Effector memory CD8-positive, alpha-beta T cell (primary cell): ENCODE measurements around the gene PLEKHG3.

Source experiments
- ATAC-seq: fragments of 150-1000 bp; cut with Tn5 transposase; replicated peaks from 2 replicates; pipeline ENCODE4 v1.10.0; 2021; ENCODE audit warnings: mild to moderate bottlenecking, moderate library complexity
- DNase-seq, 3 experiments: peaks; one replicate each; pipeline ENCODE4 v3.0.0; 2021
- H3K27ac Mint-ChIP-seq, 2 donors: one replicate each; pipeline ENCODE4 v1.8.0; 2022; ENCODE audit warnings: mild to moderate bottlenecking in 2 of 2, mixed read lengths in 2 of 2, moderate library complexity in 2 of 2
- H3K27me3 Mint-ChIP-seq, 2 donors: one replicate each; pipeline ENCODE4 v1.8.0; 2022; ENCODE audit warnings: mixed read lengths in 2 of 2
- H3K36me3 Mint-ChIP-seq: one replicate; pipeline ENCODE4 v1.8.0; 2022; ENCODE audit warnings: mild to moderate bottlenecking, moderate library complexity, mixed read lengths; ENCODE audit not compliant: insufficient read depth
- H3K4me1 Mint-ChIP-seq, 2 donors: one replicate each; pipeline ENCODE4 v1.8.0; 2022; ENCODE audit warnings: low read depth in 2 of 2, mixed read lengths in 2 of 2
- H3K4me3 Mint-ChIP-seq, 2 donors: one replicate each; pipeline ENCODE4 v1.8.0; 2022; ENCODE audit warnings: mild to moderate bottlenecking in 2 of 2, mixed read lengths in 2 of 2, moderate library complexity in 2 of 2
- H3K9me3 Mint-ChIP-seq, 2 donors: one replicate each; pipeline ENCODE4 v1.8.0; 2022; ENCODE audit warnings: mixed read lengths in 2 of 2

Gene PLEKHG3

GRCh38 chr14:64773577-64773976 is 69.4 kb downstream of the PLEKHG3 start:
- DNase-seq (no peak), ATAC-seq (no peak)
- Mint-ChIP-seq H3K4me1 (peaks cover 0 to 5% of the 10 kb centered on the region in 2 donors), H3K27ac (no peak overlapping the region), H3K4me3 (no peak overlapping the region), H3K9me3 (no peaks in the 10 kb centered on the region), H3K27me3 (peaks cover 6 to 25% of the 10 kb centered on the region in 2 donors), H3K36me3 (no peaks in the 10 kb centered on the region)

GRCh38 chr14:64774272-64774671 is 70.0 kb downstream of the PLEKHG3 start:
- DNase-seq (no peak), ATAC-seq (no peak)
- Mint-ChIP-seq H3K27me3 (peaks cover 6 to 25% of the 10 kb centered on the region in 2 donors), H3K9me3 (no peaks in the 10 kb centered on the region), H3K27ac (no peak overlapping the region), H3K4me3 (no peak overlapping the region), H3K36me3 (no peaks in the 10 kb centered on the region), H3K4me1 (peaks cover 0 to 5% of the 10 kb centered on the region in 2 donors)

GRCh38 chr14:64775081-64775777 is 71.0 kb downstream of the PLEKHG3 start:
- Mint-ChIP-seq H3K36me3 (no peaks in the 10 kb centered on the region), H3K9me3 (no peaks in the 10 kb centered on the region), H3K4me3 (no peak overlapping the region), H3K4me1 (peaks cover 0 to 5% of the 10 kb centered on the region in 2 donors), H3K27me3 (peaks cover 6 to 25% of the 10 kb centered on the region in 2 donors), H3K27ac (no peak overlapping the region)
- no peak for DNase-seq
- ATAC-seq = no peak

- DNase-seq (no peak), ATAC-seq (no peak)
- Mint-ChIP-seq H3K9me3 (no peaks in the 10 kb centered on the region), H3K4me3 (no peak overlapping the region), H3K27ac (no peak overlapping the region), H3K36me3 (no peaks in the 10 kb centered on the region), H3K4me1 (no peaks in the 10 kb centered on the region), H3K27me3 (peaks cover 0 to 25% of the 10 kb centered on the region in 2 donors)
Measured at GRCh38 chr14:64777461-64777860, 73.2 kb downstream of the PLEKHG3 start.

- H3K27me3 Mint-ChIP-seq = peaks cover 0 to 25% of the 10 kb centered on the region in 2 donors
- no peak for ATAC-seq
- H3K4me3 Mint-ChIP-seq = no peak overlapping the region
- H3K4me1 Mint-ChIP-seq = no peaks in the 10 kb centered on the region
- no peaks in the 10 kb centered on the region for H3K36me3 Mint-ChIP-seq
- DNase-seq = no peak
- H3K27ac Mint-ChIP-seq = no peak overlapping the region
- H3K9me3 Mint-ChIP-seq = no peaks in the 10 kb centered on the region
Measured at GRCh38 chr14:64778104-64778754, 74.0 kb downstream of the PLEKHG3 start.

- H3K27ac Mint-ChIP-seq = no peak overlapping the region
- DNase-seq = no peak
- no peaks in the 10 kb centered on the region for H3K9me3 Mint-ChIP-seq
- H3K4me3 Mint-ChIP-seq = no peak overlapping the region
- H3K27me3 Mint-ChIP-seq = peaks cover 0 to 20% of the 10 kb centered on the region in 2 donors
- ATAC-seq = no peak
- no peaks in the 10 kb centered on the region for H3K4me1 Mint-ChIP-seq
- H3K36me3 Mint-ChIP-seq = no peaks in the 10 kb centered on the region
Measured at GRCh38 chr14:64779472-64779871, 75.2 kb downstream of the PLEKHG3 start.

GRCh38 chr14:64782196-64782595 is 78.0 kb downstream of the PLEKHG3 start:
- DNase-seq = no peak
- Mint-ChIP-seq H3K4me1 (no peaks in the 10 kb centered on the region), H3K27ac (no peak overlapping the region), H3K4me3 (no peak overlapping the region), H3K36me3 (no peaks in the 10 kb centered on the region), H3K9me3 (no peaks in the 10 kb centered on the region), H3K27me3 (peaks cover 7 to 10% of the 10 kb centered on the region in 2 donors)
- ATAC-seq = no peak

- Mint-ChIP-seq H3K4me3 (no peak overlapping the region), H3K36me3 (no peaks in the 10 kb centered on the region), H3K4me1 (no peaks in the 10 kb centered on the region), H3K9me3 (no peaks in the 10 kb centered on the region), H3K27ac (no peak overlapping the region), H3K27me3 (peaks cover 10 to 14% of the 10 kb centered on the region in 2 donors)
- ATAC-seq (no peak), DNase-seq (no peak)
Measured at GRCh38 chr14:64784006-64784405, 79.8 kb downstream of the PLEKHG3 start.

GRCh38 chr14:64786296-64787149 is 82.3 kb downstream of the PLEKHG3 start:
- no peak overlapping the region for H3K27ac Mint-ChIP-seq
- no peak overlapping the region for H3K4me3 Mint-ChIP-seq
- H3K4me1 Mint-ChIP-seq = no peaks in the 10 kb centered on the region
- ATAC-seq = no peak
- no peak for DNase-seq
- H3K36me3 Mint-ChIP-seq = no peaks in the 10 kb centered on the region
- H3K27me3 Mint-ChIP-seq = peaks cover 10 to 14% of the 10 kb centered on the region in 2 donors
- H3K9me3 Mint-ChIP-seq = no peaks in the 10 kb centered on the region

GRCh38 chr14:64787619-64788018 is 83.4 kb downstream of the PLEKHG3 start:
- Mint-ChIP-seq H3K9me3 (no peaks in the 10 kb centered on the region), H3K36me3 (no peaks in the 10 kb centered on the region), H3K4me1 (no peaks in the 10 kb centered on the region), H3K27ac (no peak overlapping the region), H3K27me3 (peaks cover 10 to 14% of the 10 kb centered on the region in 2 donors), H3K4me3 (no peak overlapping the region)
- DNase-seq = no peak
- ATAC-seq = no peak

GRCh38 chr14:64788706-64789105 is 84.5 kb downstream of the PLEKHG3 start:
- ATAC-seq (no peak), DNase-seq (no peak)
- Mint-ChIP-seq H3K27me3 (peaks cover 10 to 14% of the 10 kb centered on the region in 2 donors), H3K4me3 (no peak overlapping the region), H3K4me1 (no peaks in the 10 kb centered on the region), H3K9me3 (no peaks in the 10 kb centered on the region), H3K36me3 (no peaks in the 10 kb centered on the region), H3K27ac (no peak overlapping the region)

- Mint-ChIP-seq H3K27me3 (peaks cover 10 to 18% of the 10 kb centered on the region in 2 donors), H3K4me1 (no peaks in the 10 kb centered on the region), H3K4me3 (no peak overlapping the region), H3K27ac (peak overlapping the region in 1 of 2 donors; percentile 36), H3K36me3 (no peaks in the 10 kb centered on the region), H3K9me3 (no peaks in the 10 kb centered on the region)
- ATAC-seq = no peak
- DNase-seq = no peak
Measured at GRCh38 chr14:64789696-64790095, 85.5 kb downstream of the PLEKHG3 start.

GRCh38 chr14:64790478-64790877 is 86.3 kb downstream of the PLEKHG3 start:
- ATAC-seq = no peak
- no peaks in the 10 kb centered on the region for H3K4me1 Mint-ChIP-seq
- H3K36me3 Mint-ChIP-seq = no peaks in the 10 kb centered on the region
- DNase-seq = no peak
- no peaks in the 10 kb centered on the region for H3K9me3 Mint-ChIP-seq
- H3K4me3 Mint-ChIP-seq = no peak overlapping the region
- H3K27ac Mint-ChIP-seq = no peak overlapping the region
- H3K27me3 Mint-ChIP-seq = peaks cover 12 to 26% of the 10 kb centered on the region in 2 donors
